Effector memory CD4-positive, alpha-beta T cell (primary cell): ENCODE measurements around the gene ANXA8.

Source experiments
- DNase-seq, 3 donors: peaks; one replicate each; pipeline ENCODE4 v3.0.0-alpha.2; 2020
- H3K27ac ChIP-seq: 2 replicates; pipeline ENCODE4 v1.7.0; 2013; ENCODE audit warnings: mild to moderate bottlenecking, low read length, moderate library complexity; ENCODE audit not compliant: insufficient read depth, poor library complexity, severe bottlenecking
- H3K27me3 ChIP-seq: replicated peaks from 2 replicates; pipeline ENCODE4 v1.7.0; 2013; ENCODE audit warnings: mild to moderate bottlenecking, low read length; ENCODE audit not compliant: insufficient read depth, control insufficient read depth, poor library complexity, severe bottlenecking
- H3K36me3 ChIP-seq: 2 replicates; pipeline ENCODE4 v1.7.0; 2013; ENCODE audit warnings: mild to moderate bottlenecking, low read length, moderate library complexity; ENCODE audit not compliant: control insufficient read depth, insufficient read depth
- H3K4me1 ChIP-seq: 2 replicates; pipeline ENCODE4 v1.7.0; 2013; ENCODE audit warnings: low read length, mild to moderate bottlenecking; ENCODE audit not compliant: control insufficient read depth, insufficient read depth, poor library complexity, severe bottlenecking
- H3K4me3 ChIP-seq: 2 replicates; pipeline ENCODE4 v1.7.0; 2013; ENCODE audit warnings: low read length, low read depth, mild to moderate bottlenecking; ENCODE audit not compliant: insufficient read depth, poor library complexity, severe bottlenecking
- H3K9me3 ChIP-seq: 2 replicates; pipeline ENCODE4 v1.7.0; 2013; ENCODE audit warnings: mild to moderate bottlenecking, low read length, moderate library complexity; ENCODE audit not compliant: control insufficient read depth

Gene ANXA8

DNA sequence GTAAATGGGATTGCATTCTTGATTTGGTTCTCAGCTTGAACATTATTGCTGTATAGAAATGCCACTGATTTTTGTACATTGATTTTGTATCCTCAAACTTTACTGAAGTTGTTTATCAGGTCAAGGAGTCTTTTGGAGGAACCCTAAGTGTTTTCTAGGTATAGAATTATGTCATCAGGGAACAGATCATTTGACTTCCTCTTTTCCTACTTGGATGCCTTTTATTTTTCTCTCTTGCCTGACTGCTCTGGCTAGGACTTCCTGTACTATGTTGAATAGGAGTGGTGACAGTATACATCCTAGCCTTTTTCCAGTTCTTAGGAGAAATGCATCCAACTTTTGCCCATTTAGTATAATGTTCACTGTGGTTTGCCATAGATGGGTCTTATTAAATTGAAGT is 48.8 kb downstream of the ANXA8 start:
- Histone ChIP-seq H3K4me3 (no peak overlapping the region), H3K9me3 (no peaks in the 10 kb centered on the region), H3K4me1 (no peaks in the 10 kb centered on the region), H3K36me3 (no peaks in the 10 kb centered on the region), H3K27me3 (no peaks in the 10 kb centered on the region), H3K27ac (no peak overlapping the region)
- no peak for DNase-seq

DNA sequence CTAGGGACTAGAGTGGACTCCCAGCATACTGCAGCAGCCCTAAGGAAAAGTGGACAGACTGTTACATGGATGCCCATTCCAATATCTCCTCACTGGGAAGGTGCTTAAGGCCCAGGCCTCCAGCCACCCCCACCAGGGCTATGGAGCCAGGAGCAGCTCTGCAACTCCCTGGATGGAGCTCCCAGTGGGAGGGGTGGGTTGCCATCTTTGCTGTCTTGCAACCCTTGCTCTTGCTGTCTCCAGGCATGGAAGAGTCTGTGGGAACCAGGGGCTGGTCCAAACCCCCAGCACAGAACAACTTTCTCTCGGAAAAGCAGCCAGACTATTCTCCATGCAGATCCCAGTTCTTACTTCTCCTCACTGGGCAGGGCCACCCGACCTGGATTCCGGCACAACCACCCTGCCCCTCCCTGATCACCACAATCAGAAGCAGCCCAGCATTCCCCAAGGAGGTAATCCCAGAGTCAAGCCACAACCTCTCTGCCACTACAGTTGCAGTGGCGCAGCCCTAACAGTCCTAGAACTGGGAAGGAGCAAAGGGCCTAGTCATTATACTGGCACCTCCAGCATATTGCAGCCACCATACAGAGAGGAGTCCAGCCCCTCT is 58.0 kb downstream of the ANXA8 start:
- H3K9me3 ChIP-seq, result no peaks in the 10 kb centered on the region
- no peaks in the 10 kb centered on the region for H3K4me1 ChIP-seq
- no peak for DNase-seq
- H3K27me3 ChIP-seq, result no peaks in the 10 kb centered on the region
- H3K4me3 ChIP-seq, result no peak overlapping the region
- no peaks in the 10 kb centered on the region for H3K36me3 ChIP-seq
- H3K27ac ChIP-seq, result no peak overlapping the region

DNA sequence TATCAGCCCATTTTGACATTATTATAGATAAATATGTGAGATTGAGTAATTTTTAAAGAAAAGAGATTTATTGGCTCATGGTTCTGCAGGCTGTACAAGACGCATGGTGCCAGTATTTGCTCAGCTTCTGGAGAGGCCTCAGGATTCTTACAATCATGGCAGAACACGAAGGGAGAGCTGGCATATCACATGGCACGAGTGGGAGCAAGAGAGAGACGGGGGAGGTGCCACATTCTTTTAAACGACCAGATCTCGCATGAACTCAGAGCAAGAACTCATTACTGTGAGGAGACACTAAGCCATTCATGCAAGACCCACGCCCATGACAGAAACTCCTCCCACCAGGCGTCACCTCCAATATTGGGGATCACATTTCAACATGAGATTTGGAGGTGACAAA is 59.7 kb downstream of the ANXA8 start:
- H3K4me1 ChIP-seq, result no peaks in the 10 kb centered on the region
- no peaks in the 10 kb centered on the region for H3K9me3 ChIP-seq
- H3K36me3 ChIP-seq, result no peaks in the 10 kb centered on the region
- H3K27ac ChIP-seq, result no peak overlapping the region
- no peak overlapping the region for H3K4me3 ChIP-seq
- DNase-seq, result no peak
- no peaks in the 10 kb centered on the region for H3K27me3 ChIP-seq

DNA sequence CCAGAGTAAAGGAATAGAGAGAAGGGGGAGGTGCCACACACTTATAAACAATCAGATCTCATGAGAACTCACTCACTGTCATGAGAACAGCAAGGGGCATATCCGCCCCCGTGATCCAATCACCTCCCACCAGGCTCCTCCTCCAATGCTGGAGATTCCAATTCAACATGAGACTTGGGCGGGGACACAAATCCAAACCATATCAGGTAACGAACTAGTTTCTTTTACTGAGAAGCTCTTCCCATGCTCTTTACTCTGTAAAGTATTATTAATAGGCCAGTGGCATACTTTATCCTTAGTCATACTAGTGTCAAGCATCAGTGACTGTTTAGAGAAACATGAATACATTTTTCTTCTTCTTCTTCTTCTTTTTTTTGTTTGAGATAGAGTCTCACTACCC is 60.4 kb downstream of the ANXA8 start:
- DNase-seq, result no peak
- H3K27ac ChIP-seq, result no peak overlapping the region
- no peaks in the 10 kb centered on the region for H3K4me1 ChIP-seq
- H3K36me3 ChIP-seq, result no peaks in the 10 kb centered on the region
- H3K9me3 ChIP-seq, result no peaks in the 10 kb centered on the region
- H3K27me3 ChIP-seq, result no peaks in the 10 kb centered on the region
- no peak overlapping the region for H3K4me3 ChIP-seq

DNA sequence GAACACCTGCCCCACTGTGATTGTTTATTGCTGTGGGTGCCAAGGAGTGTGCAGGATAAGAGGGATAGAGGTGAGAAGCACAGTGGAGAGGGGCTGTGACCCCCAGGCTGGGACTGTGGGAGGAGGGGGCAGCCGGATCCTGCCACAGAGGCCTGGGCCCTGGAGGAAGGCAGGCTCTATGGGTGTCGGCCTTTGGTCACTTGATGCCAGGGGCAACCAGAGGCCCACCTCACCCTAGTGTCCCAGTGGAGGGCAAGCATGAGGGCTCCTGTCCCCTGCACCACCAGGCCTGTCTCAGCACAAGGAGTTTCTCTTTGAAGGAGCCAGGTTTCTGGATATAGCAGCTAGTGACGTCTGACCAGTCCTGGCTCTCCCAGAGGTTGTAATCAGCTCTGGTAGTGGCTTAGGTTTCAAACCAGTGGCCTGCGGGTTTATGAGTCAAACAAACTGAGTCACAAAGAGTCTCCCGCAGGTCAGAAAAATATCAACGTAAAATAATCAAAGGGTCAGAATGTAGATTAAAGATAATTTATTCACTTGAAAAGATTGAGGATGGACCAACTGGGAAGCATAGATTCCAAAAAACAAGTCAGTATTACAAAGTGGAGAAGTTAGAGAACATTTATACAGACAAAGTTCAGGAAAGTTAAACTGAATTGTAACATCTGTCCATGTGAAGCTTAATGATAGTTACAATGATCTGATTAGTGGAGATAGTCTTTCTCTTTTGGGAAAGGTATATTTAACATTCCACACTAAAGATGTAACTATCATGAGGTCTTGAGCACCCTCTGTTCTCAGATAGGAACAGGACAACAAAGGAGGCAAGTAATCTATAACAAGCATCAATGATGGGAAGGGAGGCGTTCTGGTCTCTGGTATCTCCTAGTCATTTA is 62.6 kb downstream of the ANXA8 start:
- no peaks in the 10 kb centered on the region for H3K4me1 ChIP-seq
- H3K27me3 ChIP-seq, result no peaks in the 10 kb centered on the region
- H3K27ac ChIP-seq, result no peak overlapping the region
- no peaks in the 10 kb centered on the region for H3K36me3 ChIP-seq
- no peak overlapping the region for H3K4me3 ChIP-seq
- no peaks in the 10 kb centered on the region for H3K9me3 ChIP-seq
- DNase-seq, result no peak

DNA sequence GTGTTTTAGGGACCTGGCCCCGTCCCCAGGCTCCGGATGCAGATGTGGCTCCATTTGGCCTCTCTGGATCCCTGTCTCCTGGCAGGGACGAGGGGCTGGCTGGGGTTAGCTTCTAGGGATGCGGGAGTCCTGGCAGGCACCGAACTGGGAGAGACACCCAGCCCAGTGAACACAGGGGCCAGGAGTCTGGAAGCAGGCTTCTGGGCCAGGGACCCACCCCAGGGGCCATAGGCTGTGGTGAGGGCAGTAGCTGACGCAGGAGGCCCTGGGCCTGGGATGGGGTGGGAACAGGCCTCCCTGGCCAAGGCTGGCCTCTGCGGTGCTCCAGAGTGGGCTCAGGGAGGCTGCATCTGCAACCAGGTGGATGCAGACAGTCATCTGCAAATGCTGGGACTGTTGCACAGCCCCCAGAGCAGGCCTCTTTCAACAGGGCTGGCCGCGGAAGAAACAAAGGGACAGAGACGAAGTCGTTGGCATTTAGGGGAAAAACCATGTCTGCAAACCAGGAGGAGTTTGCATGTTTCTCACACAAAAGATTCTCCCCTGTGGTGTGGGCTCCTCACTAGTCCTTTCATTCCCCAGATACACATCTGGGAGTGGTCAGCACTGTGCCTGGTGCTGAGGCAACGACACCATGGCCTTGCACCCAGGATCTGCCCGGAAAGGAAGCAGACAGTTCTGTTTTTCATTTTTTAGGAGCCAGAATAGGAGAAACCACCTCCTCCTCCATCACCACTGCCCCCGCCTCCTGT is 63.4 kb downstream of the ANXA8 start:
- no peaks in the 10 kb centered on the region for H3K36me3 ChIP-seq
- H3K4me3 ChIP-seq, result no peak overlapping the region
- H3K27me3 ChIP-seq, result no peaks in the 10 kb centered on the region

DNA sequence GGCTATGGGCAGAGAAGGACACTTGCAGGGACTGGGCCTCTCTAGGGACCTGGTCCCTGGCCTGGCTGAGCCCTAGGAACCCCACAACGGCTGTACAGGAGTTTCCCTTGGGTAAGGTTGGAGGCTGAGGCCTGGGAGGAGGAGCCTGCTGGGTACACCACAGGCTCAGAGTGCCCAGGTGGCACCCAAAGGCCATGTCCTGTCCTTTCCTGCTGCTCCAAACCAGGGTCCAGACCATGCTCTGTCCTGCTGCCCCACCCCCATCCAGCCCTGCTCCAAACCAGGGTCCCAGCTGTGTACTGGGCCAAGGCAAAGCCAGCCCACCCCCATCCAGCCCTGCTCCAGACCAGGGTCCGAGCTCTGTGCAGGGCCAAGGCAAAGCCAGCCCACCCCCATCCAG is 64.5 kb downstream of the ANXA8 start:
- Histone ChIP-seq H3K9me3 (no peaks in the 10 kb centered on the region), H3K4me1 (no peaks in the 10 kb centered on the region), H3K36me3 (no peaks in the 10 kb centered on the region), H3K4me3 (no peak overlapping the region), H3K27ac (no peak overlapping the region), H3K27me3 (no peaks in the 10 kb centered on the region)
- no peak for DNase-seq

More for the DNA sequence above, 63.4 kb downstream of the ANXA8 start:
- DNase-seq, result no peak
- no peaks in the 10 kb centered on the region for H3K9me3 ChIP-seq
- H3K27ac ChIP-seq, result no peak overlapping the region
- no peaks in the 10 kb centered on the region for H3K4me1 ChIP-seq

DNA sequence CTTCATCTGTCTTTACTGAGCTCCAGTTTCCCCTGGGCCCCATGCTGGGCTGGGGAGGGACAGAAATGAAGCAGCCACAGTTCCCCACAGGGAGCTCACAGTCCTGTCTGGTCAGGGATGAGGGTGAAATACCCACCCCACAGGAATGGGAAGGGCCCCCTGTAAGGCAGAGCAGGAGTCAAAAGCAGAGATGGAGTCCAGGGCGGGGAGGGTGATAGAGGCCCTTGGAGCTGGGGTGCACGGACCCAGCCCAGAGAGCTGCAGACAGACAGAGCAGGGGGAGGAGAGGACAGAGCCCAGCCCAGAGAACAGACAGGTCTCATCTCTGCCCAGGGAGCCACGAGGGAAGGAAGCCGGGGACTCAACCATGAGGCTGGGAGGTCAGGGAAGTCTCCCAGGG is 64.9 kb downstream of the ANXA8 start:
- no peak for DNase-seq
- Histone ChIP-seq H3K27me3 (no peaks in the 10 kb centered on the region), H3K27ac (no peak overlapping the region), H3K4me3 (no peak overlapping the region), H3K36me3 (no peaks in the 10 kb centered on the region), H3K9me3 (no peaks in the 10 kb centered on the region), H3K4me1 (no peaks in the 10 kb centered on the region)

DNA sequence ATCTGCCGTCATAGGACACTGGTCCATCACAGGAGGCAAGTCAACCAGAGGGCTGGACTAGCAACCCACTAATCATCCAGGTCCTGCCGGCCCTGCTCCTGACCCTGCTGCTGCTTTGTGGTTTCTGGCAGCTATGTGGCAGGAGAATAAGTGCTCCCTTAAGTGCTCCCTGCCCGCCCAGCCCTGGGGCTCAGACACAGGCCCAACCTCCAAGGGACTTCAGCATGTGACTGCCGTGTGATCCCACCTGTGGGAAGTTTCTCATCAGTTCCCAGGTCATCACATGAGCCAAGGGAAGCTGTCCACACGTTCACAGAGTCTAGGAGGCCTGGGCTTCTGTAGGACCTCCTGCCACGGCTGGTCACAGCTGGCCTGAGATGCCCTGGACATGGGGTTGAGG is 65.6 kb downstream of the ANXA8 start:
- no peaks in the 10 kb centered on the region for H3K36me3 ChIP-seq
- no peak for DNase-seq
- no peak overlapping the region for H3K27ac ChIP-seq
- no peaks in the 10 kb centered on the region for H3K9me3 ChIP-seq
- no peaks in the 10 kb centered on the region for H3K4me1 ChIP-seq
- no peak overlapping the region for H3K4me3 ChIP-seq
- H3K27me3 ChIP-seq, result no peaks in the 10 kb centered on the region
